ENCODE measurements around the gene PPFIA1.

PPFIA1 gene

DNA sequence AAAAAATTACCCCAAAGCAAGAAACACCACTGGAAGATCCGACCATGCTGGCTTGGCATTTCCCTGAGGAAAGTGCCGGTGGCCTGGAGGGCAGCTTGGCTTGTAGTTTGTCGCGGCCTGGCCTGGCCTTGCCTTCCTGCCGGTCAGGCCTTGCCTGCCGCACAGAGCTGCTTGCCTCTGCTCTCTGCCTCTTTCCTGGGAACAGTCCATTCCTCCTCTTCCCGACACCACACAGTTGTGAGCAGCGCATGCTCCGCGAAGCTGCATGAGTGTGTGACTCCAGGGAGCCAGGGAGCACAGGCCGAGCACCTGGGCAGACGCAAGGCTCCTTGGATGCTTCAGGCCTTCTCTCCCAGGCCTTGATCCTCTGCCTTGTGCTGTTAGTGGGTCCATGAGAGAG, 147.6 kb downstream of the PPFIA1 start:
- DNase-seq: no peak

DNA sequence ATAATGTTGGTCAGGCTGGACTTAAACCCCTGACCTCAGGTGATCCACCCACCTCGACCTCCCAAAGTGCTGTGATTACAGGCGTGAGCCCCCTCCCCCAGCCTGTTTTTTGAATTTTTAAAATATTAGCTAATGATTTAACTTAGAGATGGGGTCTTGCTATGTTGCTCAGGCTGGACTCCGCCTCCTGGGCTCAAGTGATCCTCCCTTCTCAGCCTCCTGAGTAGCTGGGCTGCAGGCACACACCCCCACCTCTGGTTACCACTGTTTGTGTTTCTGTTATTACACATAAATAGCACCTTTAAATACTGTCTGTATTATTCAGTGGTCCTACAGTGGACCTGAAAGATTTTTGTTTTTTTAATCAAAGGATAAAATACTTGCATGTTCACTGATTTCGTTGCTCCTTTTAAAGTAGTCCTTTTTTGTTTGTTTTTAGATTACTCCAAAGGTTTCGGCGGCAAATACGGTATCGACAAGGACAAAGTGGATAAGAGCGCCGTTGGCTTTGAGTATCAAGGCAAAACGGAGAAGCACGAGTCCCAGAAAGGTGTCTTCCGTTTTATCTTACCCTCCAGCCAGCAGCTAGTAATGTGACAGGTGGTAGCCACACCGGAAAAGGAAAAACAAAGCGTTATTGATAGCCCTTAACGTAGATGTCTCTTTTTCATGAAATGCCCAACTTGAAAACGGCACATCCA, 149.0 kb downstream of the PPFIA1 start:
- no peak for DNase-seq

DNA sequence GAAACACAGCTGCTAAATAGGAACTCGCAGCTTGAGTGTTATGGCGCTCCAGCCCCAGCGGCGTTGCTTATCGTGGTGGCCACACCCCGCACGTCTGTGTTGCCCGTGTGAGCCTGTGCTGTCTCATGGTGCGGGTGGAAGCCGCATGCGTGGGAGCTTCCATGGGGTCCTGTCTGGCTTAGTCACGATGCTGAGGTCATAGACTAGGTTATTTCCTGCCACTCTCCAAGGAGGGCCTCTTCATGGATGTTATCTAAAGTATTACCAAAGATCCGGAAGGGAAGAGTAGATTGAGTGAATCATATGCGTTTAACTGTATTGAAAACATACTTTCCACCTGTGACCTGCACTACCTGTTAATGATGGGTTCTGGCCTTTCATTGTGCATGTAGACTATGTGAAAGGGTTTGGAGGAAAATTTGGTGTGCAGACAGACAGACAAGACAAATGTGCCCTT, 149.5 kb downstream of the PPFIA1 start:
- no peak for DNase-seq

DNA sequence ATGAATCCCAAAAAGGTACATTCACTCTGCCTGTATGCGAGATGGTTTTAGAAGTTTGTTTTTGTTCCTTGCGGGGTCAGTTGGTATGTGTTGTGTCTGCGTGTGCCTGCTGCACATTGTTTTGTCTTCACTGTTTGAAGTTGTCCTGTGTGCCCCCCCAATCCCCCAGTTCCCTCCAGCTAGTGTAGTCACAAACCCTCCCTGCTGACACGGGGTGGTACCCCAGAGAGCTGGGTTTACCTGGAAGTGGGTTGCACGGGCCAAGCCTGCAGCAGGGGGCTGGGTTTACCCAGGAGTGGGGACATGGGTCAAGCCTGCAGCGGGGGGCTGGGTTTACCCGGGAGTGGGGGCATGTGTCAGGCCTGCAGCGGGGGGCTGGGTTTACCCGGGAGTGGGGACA, 150.0 kb downstream of the PPFIA1 start:
- DNase-seq: no peak

DNA sequence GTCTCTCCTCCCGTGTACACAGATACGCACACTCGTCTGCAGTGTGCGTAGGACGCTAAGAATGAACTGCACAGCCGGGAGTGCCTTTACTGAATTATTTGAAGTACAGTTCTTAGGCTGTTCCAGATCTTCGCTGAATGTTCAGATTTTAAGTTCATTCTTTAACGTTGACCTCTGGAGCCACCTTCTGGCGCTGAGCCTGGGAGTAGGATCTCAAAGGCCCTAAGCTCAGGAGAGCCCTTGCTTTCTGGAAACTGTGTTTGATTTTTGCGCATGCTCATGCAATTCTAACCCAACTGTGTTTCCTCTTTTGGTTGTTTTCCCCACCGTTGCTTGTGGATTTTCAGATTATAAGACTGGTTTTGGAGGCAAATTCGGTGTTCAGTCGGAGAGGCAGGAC, 150.6 kb downstream of the PPFIA1 start:
- DNase-seq: no peak

DNA sequence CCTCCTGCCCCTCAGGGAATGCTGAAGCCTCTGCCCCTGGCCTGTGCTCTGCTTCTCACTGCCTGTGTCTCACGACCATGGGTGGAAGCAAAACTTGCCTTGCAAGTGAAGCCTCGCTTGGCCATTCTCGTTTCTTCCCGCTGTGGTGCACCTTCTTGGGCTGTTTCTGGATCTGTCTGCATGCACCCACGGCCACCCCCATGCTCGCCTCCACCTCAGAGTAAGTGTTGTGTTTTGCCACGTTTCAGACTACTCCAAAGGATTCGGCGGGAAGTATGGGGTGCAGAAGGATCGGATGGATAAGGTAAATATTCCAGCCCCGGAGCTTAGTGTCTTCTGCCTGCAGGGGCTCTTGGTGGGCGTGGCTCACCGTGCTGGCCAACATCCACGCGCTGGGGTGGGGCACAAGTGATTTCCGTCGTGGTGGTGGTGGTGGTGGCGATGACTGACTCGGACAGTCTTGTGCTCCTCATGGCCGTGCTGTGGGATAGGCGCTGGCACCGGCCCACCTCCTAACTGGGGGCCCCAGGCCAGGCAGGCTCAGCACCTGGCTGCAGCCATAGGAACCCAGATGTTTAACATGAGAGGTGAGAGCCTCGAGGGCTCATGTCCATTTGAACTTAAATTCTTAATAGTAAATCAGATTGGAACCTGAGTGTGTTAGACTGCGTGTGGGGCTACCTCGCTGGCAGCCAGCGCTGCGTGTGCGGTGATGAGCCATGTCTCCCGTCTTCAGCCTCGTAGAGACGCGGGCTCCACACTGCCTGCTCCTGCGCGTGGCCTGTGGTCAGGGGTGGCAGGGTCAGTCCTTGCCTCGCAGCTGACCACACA, 152.4 kb downstream of the PPFIA1 start:
- DNase-seq: no peak

DNA sequence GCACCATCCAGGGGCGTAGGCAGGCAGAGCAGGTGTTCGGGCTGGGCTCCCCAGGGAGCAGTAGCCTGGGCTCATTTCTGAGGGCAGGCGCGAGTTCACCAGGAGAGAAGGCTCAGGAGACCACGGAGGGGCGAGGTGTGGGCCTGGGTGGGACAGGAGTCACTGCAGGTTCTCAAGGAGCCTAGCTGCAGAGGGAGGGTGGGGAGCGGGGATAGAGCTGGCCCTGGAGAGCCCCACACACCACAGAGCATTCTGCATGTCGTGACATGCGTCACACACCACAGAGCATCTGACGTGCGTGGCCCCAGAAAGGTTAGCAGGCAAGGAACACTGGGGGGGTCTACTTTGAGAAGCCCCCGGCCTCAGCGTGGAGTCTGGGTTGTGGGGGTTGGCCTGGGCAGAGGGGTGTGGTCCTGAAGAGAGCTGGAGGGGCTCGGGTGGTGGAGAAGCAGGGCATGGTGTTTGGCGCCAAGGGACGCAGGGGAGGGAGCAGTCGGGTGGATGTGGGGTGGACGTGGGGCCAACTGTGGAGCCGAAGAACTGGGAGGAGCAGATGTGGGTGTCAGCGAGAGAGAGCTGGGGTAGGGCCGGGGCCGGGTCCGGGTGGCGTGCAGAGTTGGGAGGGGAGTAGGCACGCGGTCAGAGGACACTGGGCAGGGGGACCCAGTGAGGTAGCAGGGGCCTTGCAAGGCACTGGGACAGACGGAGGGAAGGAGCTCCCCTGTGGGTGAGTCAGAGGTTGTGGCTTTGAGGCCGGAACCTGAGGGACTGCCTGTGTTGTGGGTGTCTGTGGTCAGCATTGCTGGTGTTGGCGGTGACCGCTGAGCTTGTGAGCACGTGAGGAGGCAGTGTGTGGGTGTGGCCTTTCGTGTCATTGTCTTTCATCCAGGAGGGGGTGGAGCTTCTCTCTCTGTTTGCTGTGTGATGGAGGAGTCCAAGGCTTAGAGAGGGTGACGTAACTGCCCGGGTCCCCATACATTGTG, 153.3 kb downstream of the PPFIA1 start:
- DNase-seq: no peak

DNA sequence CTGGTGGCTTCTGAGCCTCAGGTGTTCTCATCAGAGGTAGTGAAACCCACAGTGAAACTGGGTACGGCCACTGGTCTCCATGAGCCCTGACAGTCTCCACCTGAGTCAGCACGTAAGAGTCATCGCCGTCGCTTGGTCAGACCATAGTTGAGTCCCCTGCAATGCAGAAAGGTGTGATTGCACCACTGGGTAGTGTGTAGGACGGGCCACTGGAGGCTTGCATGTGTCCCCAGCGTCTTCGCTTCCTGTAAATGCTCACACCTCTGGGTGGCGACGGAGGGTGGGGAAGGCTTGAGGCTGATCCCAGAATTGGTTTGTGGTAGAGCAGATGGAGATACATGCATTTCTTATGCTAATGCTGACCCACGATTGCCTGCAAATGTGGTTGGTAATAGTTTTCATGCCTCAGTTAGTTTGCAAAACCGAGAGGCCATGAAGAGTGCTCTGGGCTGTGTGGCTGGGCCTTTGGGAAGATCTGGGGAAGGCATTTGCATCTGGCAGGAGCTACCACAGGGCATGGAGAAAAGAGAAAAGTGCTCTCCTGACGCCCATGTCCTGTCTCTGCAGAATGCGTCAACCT, 154.4 kb downstream of the PPFIA1 start:
- DNase-seq: no peak

DNA sequence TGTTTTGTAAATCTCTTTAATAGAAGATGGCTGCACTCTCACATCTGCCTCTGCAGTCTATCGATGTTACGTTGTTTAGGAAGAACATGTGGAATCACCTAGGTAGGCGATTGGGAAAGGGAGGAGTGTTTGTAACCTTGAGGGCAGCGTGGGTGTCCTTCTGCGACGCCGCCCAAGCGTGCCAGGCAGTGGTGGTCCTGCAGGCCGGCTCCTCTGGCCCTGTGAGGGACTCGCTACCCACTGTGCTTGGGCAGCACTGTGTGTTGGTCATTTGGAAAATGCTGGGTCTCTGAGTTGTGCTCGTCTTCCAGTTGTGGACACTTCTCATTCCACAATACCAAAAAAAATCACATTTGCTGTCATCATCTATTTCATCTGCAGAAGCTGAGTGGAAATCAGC, 156.9 kb downstream of the PPFIA1 start:
- DNase-seq: no peak

DNA sequence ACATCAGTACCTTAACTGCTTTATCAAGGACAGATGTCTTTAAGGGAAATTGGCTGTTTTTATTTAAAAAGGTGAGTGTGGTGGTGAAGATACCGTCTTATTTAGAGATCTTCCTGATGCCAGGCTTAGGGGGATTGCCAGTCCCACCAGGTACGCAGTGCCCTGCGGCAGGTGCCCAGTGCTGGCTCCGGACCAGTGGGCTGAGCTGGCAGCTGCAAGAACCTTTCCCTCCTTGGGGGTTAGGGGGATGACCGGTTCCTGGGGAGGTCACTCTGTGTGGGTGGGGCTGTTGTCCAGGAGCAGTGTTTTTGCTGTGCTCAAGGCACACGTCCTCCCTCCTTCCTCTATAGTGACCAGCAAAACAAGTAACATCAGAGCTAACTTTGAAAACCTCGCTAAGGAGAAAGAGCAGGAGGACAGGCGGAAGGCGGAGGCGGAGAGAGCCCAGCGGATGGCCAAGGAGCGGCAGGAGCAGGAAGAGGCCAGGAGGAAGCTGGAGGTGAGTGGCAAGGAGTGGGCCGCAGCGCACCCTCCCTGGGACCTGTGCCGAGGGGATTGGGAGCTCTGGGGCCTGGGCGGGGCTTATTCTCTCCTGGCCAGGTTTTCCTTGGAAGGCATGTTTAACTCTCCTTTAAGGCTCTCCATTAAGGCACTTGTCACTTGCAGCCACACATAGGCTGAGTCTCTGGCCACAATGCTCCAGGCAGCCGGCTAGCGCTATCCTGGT, 158.4 kb downstream of the PPFIA1 start:
- no peak for DNase-seq

DNA sequence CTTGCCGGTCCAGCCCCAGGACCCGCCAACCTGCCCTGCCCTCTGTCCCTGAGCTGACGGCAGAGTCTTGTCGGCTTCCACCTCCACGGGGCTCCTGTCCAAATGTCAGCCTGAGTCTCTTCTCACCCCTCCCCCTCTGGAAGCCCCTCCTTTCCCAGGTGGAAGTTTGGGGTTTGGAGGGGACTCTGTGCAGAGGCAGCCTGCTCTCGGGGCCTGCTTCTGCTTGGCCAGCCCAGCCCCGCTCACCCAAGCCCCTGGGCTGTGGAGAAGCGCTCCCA, 158.9 kb downstream of the PPFIA1 start:
- DNase-seq: no peak

DNA sequence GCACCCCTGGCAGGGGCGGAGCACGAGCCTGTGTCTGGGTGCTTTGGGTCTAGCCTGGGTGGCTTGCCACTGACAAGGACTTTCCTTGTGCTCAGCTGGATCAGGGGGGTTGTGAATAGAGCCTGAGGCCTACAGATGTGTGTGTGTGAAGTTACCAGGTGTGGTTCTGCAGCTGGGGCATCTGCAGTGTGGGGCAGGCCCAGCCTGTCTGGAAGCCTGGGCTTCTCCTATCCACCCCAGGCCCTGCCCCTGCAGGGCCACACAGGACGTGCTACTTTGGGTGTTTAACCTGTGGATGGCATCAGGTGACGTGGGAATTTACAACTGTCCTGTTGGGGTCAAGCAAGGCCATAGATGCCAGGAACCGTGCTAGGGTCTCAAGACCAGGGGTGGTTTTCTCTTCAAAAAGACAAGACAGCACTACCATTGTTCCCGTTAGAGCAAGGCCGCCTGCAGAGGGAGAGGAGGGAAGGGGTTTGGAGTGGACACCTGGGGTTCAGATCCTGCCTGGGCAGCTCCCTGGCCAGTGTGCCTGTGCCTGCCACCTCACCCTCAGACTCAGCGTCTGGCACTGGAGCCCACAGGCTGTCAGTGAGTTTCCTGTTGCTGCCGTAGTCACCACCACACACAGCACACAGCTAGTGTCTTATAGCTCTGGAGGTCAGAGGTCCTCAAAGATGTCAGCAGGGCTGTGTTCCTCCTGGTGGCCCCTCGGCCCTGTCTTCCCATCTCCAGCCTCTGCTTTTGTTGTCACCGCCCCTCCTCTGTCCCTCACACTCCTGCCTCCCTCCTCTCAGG, 159.4 kb downstream of the PPFIA1 start:
- no peak for DNase-seq

DNA sequence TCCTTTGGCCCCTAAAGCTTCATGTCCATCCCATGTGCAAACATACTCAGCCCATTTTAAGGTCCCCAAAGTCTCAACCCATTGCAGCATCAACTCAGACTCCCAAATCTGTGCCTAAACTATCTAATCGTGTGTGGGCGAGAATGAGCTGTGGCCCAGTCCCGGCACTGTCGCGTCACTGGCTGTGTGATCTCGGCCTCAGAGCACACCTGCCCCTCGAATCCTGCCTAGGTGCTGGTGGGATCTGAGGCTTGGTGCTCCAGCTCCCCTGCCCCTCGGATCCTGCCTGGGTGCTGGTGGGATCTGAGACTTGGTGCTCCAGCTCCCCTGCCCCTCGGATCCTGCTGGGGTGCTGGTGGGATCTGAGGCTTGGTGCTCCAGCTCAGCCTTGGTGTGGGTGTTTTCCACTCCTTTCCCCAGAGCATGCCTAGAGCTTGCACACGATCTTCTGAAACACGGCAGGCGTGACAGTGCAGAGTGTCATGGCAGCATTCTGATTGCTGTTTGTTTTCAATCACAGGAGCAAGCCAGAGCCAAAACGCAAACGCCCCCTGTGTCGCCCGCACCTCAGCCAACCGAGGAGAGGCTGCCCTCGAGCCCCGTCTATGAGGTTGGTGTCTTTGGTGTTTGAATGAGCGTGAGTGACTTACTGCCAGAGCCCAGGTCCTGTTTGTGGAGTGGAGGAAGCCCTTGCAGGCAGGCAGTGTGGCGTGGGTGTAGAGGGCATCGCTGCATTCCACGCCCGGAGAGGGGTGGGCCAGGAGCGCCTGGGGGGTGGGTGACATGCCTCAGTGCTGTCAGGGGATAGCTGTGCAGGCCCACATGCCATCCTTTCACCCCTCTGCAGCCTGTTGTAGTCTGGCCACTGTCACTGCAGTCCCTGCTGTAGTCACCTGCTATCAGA, 160.4 kb downstream of the PPFIA1 start:
- no peak for DNase-seq

DNA sequence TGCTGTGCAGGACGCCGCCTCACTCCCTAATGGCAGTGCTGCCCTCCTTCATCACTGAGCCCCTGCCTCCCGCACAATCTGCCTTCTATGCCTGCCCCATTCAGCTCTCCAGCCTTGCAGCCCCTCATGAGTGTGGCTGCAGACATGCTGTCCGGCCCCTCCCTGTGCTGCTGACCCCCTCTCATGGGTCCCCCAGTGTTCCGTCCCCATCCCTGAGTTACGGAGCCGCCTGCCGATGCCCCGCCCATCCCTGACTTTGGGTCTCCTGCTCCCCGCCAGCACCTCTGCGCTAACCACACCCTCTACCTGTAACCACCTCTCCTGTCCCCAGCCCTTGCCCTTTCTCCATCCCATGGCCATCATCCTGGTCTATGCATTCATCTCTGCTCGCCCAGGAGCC, 161.1 kb downstream of the PPFIA1 start:
- DNase-seq: no peak

DNA sequence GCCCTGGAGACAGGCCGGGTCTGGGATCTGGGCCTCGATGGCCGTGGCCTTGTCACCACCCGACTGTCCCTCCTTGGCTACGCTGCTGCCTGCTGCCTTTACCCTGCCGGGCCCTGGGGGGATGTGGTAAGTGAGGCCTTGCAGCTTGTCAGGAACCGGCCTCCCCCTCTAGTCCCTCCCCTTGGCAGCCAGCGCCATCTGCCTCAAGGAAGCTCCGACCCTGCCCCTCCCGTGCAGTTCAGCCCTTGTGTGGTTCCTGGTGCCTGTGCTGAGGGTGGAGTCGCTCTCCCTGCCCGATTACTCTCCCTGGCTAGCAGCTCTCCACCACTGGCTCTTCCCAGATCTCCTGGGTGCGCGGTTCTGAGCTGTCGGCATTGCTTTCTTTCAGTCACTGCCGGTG, 161.6 kb downstream of the PPFIA1 start:
- no peak for DNase-seq

DNA sequence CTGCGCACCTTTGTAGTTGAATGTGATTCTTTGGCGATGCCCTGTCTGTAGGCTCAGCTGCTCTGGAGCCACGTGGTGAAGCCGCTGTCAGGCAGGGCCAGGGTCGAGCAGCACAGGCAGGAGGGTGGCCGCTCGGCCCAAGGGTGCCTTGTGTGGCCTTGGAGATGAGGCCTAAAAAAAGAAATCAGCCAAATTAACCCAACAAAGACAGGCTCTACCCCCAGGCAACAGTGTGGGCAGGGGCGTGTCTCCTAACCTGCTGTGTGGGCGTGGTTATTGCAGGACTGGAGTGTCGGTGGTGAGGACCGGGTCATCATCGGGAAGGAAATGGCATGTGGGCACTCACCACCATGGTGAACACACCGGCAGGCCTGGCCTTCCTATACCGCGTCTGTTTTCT, 162.1 kb downstream of the PPFIA1 start:
- no peak for DNase-seq

DNA sequence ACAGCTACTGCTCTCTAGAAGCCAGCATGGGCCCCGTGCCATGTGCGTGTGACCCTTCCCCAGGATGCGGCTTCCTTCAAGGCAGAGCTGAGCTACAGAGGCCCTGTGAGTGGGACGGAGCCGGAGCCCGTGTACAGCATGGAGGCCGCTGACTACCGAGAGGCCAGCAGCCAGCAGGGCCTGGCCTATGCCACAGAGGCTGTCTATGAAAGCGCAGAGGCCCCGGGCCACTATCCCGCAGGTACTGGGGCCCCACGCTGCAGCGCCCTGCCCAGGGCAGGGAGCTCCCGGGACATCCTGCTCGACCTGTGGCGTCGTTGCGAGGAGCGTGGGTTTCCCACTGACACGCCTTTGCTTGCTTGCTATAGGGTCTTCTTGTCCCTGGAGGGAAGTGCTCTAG, 162.5 kb downstream of the PPFIA1 start:
- DNase-seq: no peak

DNA sequence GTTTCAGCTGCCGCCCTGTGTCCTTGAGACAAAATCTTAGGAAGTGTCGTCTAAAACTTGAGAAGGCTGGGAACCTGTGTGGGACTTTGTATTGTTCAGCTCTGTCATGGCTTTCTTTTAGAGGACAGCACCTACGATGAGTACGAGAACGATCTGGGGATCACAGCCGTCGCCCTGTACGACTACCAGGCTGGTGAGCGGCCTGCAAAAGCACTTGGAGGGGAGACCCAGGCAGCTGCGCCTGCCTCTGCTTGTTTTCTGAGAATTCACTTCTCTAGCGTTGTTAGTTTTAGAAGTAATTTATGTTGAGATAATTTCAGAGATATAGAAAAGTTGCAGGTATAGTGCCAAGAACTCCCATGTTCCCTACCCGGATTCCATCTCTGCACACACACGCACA, 163.0 kb downstream of the PPFIA1 start:
- DNase-seq: no peak

Data from CD4-positive, alpha-beta T cell treated with Interleukin-17A for 4 hours (primary cell).